ENCODE results near the gene MAML2.

GRCh38 chr11:96310236-96310635 lies 32.8 kb downstream of the MAML2 start:
- no peak for TF ChIP-seq CTCF (IDR thresholded peaks at IDR 0.05; ENCODE audit: insufficient read depth, low read length)
- no peak for TF ChIP-seq POLR2AphosphoS5 (IDR thresholded peaks at IDR 0.05; ENCODE audit: low read depth)
- no peak for TF ChIP-seq GABPA (IDR thresholded peaks at IDR 0.05; ENCODE audit: low read depth)
- TF ChIP-seq SPI1 (IDR thresholded peaks at IDR 0.05; ENCODE audit: borderline replicate concordance, low read depth): no peak
- no peak for TF ChIP-seq REST (IDR thresholded peaks at IDR 0.05; ENCODE audit: insufficient replicate concordance, low read depth)

Data from HL-60 (cell line).